ENCODE data around the gene PAGR1.
"Not testable (repeated sequence)": the region's sequence is repeated elsewhere in the genome, so short reads cannot be mapped to it uniquely, and the experiment has no call there.

The PAGR1 gene

GRCh38 chr16:29793153-29793552 lies 22.8 kb upstream of the PAGR1 start:
- DNase-seq, result not testable (repeated sequence)

- no peak for DNase-seq
Observed at GRCh38 chr16:29794231-29794710, 21.7 kb upstream of the PAGR1 start.

GRCh38 chr16:29802416-29802935 lies 13.5 kb upstream of the PAGR1 start:
- DNase-seq, result no peak

- no peak for DNase-seq
Observed at GRCh38 chr16:29804020-29804419, 11.9 kb upstream of the PAGR1 start.

- no peak for DNase-seq
Observed at GRCh38 chr16:29804455-29805231, 11.3 kb upstream of the PAGR1 start.

GRCh38 chr16:29805232-29806098 lies 10.5 kb upstream of the PAGR1 start:
- DNase-seq, result peak; percentile 98

GRCh38 chr16:29806099-29806579 lies 9.8 kb upstream of the PAGR1 start, which contains the start of gene MAZ:
Gene MAZ (plus strand): TSS chr16:29806529. CDS start chr16:29806702, 173 bp downstream.
- no peak for DNase-seq

- DNase-seq, result peak; percentile 69
Observed at GRCh38 chr16:29806641-29807425, 9.1 kb upstream of the PAGR1 start.

GRCh38 chr16:29807426-29808218 lies 8.3 kb upstream of the PAGR1 start:
- peak; percentile 87 for DNase-seq

- DNase-seq, result peak; percentile 43
Observed at GRCh38 chr16:29808219-29808900, 7.6 kb upstream of the PAGR1 start.

- peak; percentile 9 for DNase-seq
Observed at GRCh38 chr16:29809031-29809747, 6.8 kb upstream of the PAGR1 start.

GRCh38 chr16:29809850-29810698 lies 5.9 kb upstream of the PAGR1 start:
- peak; percentile 30 for DNase-seq

- DNase-seq, result no peak
Observed at GRCh38 chr16:29810699-29811169, 5.2 kb upstream of the PAGR1 start.

GRCh38 chr16:29811170-29811895 lies 4.6 kb upstream of the PAGR1 start:
- peak; percentile 77 for DNase-seq

GRCh38 chr16:29811896-29812665 lies 3.9 kb upstream of the PAGR1 start, which contains the start of gene PRRT2:
Gene PRRT2 (plus strand): TSS chr16:29812193. CDS start chr16:29813055, 862 bp downstream.
- DNase-seq, result peak; percentile 47

GRCh38 chr16:29812754-29813643 lies 3.0 kb upstream of the PAGR1 start:
- DNase-seq, result no peak

Measured in stimulated activated CD4-positive, alpha-beta T cell treated with anti-CD3 and anti-CD28 coated beads, Interleukin-4, amount 100 ng/mL, for 24 hours (primary cell).